GM21515 (cell line): Measurements from ENCODE around the gene B4GALNT3.

Source experiments
- ATAC-seq: cut with Tn5 transposase; IDR thresholded peaks from one replicate; pipeline ENCODE4 v1.9.1; 2021; ENCODE audit not compliant: unreplicated experiment

B4GALNT3 gene

DNA sequence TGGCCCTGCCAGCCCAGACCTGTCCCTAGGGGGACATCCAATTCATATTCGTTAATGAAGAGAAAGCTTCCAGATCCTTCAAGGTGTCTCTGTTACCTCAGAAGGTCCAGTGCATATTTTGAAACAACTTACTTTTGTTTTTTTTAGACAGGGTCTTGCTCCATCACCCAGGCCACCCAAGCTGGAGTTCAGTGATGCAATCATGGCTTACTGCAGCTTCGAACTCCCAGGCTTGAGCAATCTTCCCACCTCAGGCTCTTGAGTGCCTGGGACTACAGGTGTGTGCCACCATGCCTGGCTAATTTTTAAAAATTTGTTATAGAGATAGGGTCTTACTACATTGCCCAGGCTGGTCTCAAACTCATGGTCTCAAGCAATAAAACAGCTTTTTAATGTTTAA is 48.4 kb downstream of the B4GALNT3 start:
- ATAC-seq: no peak

DNA sequence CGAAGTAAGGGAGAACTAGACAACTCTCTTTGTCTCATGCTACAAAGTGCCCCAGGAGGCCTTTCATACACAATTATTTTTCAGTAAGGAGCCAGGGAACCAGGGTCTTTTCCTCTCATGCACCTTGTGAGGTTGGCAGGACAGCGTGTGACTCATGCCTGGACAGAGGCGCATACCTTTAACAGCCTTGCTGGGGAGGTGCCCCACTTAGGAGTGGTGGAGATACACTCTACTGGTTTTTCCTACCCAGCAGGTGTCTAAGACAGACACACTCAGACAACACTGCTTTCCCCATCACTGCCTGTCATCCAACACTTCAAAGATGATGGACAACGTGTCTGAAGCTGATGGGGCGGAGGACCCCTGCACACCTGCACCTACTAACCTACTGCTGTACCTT is 49.1 kb downstream of the B4GALNT3 start:
- no peak for ATAC-seq

DNA sequence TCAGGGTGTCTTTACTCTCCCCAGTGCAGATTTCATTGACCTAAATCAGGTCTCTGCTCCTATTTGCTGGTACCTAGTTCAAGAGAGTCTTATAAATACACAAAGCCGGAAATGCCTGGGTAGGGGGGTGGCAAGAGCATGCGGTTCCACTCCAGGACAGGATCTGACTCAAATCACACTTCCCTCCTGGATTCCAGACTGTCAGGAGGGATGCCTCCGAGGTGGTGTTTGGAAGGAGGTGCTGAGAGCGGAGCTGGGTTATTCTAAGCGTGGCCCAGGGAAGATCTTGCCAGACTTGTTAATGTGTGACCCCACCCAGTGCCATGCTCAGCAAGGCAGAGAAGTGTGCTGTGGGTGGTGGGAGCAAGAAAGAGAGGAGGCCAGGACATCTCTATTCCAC is 49.8 kb downstream of the B4GALNT3 start:
- no peak for ATAC-seq

DNA sequence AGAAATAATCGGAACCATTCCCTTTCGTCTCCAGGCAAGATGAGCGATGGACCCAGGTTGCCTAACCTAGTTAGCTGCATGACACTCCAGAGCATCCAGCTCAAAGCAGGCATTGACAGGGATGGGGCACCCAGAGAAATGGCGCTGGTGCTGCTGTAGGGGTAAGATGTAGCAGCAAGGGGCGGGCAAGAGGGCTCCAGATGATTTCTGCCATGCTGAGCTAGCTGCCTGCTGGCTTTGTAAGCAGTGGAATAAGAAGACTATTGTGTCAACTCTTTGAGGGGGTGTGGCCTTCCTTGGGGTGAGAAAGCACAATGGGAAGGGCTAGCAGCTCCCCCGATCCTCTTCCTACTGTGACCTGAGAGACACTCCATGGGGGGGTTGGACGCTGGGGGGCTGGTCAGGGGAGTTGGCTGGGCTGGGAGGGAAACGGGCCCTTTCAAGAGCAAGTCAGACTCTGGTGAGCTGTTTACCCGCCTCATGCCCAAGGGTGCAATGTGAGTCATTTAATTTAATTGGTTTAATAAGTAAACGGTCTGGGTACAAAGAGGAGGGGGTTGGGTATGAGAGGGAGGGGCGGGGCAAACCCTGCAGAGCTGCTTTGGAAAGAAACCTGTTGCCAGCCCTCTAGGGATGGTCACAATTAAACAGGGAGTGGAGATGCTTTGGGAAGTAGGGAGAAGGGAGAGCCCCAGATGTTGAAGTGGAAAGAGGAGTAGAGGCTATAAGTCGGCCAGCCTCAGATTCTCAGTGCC is 50.5 kb downstream of the B4GALNT3 start:
- ATAC-seq: no peak

DNA sequence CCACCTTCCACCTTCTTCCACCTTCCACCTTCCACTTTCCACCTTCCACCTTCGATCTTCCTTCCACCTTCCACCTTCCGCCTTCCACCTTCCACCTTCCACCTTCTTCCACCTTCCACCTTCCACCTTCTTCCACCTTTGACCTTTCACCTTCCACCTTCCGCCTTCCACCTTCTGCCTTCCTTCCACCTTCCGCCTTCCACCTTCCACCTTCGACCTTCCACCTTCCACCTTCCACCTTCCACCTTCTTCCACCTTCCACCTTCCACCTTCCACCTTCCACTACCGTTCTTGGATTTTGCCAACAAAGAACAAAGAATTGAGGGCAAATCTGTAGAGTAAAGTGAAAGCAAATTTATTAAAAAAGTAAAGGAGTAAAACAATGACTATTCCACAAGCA is 53.2 kb downstream of the B4GALNT3 start:
- ATAC-seq: no peak

DNA sequence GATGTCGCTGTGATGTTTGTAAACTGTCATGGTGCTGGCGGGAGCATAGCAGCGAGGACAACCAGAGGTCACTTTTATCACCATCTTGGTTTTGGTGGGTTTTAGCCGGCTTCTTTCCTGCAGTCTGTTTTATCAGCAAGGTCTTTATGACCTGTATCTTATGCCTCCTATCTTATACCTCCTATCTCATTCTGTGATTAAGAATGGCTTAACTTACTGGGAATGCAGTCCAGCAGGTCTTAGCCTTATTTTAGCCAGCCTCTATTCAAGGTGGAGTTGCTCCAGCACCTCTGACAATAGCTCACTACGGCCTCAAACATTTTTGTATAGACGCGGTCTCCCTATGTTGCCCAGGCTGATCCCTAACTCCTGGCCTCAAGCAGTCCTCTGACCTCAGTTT is 53.7 kb downstream of the B4GALNT3 start:
- no peak for ATAC-seq

DNA sequence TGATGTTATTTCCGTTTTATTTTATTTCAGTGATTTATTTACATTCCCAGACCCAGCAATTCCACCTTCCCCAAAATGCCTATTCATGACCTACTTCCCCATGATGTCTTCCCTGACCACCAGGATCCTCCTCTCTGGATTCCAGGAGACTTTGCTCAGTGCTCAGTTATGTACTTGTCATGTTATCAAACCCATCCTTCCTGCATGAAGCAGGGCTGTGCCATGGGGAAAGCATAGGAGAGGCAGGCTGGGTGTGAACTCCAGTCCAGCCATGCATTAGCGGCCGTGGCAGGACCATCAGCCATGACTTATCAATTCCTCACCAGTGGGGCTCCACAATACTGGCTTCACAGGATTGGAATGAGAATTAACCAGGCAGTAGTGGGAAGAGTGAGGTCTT is 57.8 kb downstream of the B4GALNT3 start:
- ATAC-seq: no peak

DNA sequence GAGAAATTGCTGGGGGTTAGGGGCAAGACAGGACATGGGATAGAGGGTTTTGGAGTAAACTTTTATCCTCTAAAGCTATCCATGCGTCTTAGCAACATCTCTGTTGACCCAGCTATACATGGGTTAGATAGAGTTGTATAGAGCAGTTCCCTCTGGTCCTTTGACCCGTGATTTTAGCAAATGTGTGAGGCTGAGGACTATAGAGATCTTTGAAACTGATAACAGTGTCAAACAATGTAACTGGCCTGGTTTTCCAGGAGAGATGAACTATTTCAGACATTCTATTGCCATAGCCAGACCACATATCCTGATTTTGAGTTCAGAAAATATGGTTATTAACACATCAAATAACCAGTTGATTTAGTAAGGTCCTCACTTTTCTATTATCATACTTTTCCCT is 60.4 kb downstream of the B4GALNT3 start:
- ATAC-seq: no peak

DNA sequence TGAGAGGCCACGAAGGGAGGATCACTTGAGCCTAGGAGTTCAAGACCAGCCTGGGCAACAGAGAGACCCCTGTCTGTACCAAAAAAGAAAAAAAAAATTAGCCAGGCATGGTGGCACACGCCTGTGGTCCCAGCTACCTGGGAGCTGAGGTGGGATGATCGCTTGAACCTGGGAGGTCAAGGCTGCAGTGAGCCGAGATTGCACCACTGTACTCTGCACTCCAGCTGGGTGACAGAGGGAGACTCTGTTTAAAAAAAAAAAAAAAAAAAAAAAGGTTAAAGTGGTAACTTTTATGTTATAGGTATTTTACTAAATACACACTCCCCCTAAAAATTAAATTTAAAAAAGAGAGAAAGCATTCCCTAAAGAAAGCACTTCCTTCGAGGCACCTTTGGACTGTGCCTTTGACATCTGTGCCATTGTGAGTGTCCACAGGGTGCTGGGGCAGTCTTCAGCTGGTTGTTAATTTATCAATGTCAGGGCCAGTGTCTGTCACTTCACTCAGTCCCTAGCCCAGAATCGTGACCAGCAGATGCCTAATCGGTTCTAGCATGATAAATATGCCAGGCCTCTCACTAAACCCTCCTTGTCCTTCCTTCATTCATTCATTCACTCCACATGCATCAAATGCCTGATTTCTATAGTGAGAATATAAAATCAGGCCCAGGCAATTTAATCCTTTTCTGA is 63.1 kb downstream of the B4GALNT3 start:
- no peak for ATAC-seq

DNA sequence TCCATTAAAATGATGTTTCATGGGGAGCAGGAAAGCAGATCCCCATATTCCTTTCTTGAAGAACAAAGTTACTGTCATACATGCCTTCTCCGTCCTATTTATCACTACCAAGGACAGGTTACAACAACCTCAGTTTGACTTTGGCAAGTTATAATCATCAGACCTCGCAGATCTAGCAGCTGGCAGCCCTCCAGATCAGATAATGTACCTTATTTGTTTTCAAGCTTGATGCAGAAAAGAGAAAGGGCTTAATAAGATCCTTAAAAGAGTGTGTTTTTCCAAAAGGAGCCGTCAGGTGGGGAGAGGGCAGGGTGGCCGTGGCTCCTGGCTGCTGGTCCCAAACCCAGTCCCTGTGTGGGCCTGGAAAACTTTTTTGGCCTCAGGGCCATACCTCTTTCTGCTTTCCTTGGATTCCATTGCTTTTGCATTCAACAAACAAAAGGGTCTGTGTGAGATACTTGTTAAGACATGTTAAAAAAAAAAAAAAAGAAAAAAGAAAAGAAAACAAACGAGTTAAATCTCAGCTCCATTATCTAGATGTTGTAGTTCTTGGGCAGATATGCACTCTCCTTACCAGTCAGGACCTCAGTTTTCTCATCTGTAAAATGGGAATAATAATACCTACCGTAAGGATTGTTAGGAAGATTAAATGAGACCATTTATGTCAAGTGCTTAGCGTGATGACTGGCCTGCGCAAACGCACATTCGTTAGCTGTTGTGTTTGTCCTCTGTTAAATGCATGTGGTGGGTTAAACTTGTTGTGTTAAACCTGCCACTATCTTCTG is 64.6 kb downstream of the B4GALNT3 start:
- ATAC-seq: no peak

DNA sequence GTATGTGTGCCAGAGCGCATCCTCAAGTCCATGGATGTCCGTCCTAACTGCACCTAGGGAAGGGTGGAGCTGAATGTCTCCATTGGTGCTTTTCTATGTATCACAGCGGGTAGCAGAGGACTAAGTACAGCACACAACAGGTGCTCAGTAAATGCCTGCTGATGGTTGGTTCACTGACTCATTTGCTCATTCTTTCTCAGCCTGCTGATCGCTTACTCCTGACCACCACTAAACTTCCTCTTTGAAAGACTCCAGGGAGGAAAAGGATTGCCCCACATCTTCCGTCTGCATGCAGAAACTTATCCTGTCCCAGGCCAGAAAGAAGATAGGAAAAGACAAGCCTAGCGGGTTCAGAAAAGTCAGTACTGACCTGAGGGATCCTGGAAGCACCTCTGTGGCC is 66.3 kb downstream of the B4GALNT3 start:
- no peak for ATAC-seq

DNA sequence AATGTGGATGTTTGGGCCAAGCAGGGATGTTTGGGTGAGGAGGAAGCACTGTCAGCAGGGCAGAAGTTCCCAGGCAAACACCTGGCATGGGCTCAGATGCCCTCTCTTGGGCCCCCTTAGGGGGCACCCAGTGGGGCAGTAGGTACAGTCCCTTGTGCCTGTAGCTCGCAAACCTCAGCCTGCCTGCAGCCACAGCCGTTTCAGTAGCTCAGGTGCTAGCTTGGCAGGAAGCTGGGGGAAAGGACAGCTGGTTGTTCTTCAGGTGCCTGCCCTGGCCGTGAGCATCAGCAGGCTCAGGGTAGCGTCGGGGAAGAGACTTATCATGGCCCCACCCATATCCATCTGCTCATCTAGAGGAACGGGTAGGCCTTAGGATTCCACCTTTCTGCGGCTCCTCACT is 67.5 kb downstream of the B4GALNT3 start:
- no peak for ATAC-seq

DNA sequence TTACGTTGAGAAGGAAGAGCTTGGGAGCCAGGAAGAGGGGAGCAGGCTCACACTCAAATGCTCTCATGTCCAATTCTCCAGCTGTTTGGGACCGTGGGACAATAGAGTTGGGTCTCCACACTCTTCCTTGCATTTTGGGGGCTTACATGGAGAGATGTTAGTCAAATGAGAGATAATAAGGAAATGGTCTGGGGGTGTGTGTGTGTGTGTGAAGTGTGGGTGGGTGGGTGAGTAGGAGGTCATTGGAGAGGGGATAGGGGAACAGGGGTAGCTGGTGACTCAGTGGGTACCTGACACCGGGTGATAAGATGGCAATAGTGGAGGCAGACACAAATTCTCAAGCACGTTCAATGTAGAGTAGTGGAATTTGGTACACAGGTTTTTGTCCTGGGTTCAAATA is 68.0 kb downstream of the B4GALNT3 start:
- ATAC-seq: no peak

DNA sequence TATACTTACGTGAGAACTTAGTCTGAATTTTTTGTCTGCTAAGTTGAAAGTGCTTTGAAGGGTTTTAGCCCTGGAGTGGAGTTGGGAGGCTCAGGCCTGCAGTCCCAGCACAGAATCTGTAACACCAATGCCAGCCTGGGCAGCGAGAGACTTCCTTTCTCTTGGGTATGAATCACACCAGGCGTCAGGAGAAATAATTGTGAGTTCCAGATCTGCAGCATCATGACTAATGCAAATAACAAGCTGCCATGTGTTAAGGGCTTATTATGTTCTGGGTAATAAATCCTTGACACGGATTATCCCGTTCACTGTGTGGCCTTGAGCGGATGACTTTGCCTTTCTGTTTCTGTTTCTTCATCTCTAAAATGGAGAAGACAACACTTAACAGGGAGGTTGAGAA is 70.6 kb downstream of the B4GALNT3 start:
- no peak for ATAC-seq

DNA sequence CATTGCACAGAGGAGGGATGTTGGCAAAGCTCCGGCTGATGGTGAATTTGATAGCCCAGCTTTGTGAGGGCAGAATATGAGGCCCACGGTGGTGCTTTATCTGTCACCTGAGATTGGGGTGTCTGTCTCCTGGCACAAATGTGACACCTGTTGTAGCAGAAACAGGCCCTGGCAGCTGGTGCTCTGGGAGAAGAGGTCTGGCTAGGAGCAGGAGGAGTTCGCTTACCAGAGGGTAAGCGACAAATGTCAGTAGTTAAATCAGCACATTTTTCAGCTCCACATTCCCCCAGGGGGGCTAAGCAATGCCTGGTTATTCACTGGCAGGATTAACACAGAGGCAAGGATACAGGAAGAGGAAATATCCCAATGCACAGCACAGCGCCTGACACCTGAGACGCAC is 71.1 kb downstream of the B4GALNT3 start:
- no peak for ATAC-seq

DNA sequence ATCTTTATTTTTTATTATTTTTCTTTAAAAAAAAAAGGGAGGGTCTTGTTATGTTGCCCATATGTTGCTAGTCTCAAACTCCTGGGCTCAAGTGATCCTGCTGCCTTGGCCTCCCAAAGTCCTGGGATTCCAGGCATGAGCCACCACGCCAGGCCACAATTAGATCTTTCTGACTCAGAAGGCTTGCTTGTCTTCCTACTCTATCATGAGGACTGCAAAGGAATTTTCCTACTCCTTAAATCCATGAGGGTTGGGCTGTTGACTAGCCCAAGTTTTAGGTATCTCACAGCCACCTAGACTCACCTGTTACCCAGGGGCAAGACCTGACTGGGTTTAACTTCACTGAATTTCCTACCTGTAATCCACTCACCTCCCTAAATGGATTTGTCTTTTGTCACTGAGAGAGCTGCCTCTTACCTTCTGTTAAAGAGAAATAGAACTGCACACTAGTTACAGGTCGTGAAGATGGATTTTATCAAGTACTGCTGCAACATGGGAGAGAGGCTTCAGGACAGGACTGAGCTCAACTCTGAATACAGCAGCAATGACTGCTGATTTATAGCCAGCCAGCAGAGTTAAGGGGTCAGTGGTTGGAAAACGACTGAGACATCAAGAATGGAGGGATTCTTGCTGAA is 72.3 kb downstream of the B4GALNT3 start:
- no peak for ATAC-seq

DNA sequence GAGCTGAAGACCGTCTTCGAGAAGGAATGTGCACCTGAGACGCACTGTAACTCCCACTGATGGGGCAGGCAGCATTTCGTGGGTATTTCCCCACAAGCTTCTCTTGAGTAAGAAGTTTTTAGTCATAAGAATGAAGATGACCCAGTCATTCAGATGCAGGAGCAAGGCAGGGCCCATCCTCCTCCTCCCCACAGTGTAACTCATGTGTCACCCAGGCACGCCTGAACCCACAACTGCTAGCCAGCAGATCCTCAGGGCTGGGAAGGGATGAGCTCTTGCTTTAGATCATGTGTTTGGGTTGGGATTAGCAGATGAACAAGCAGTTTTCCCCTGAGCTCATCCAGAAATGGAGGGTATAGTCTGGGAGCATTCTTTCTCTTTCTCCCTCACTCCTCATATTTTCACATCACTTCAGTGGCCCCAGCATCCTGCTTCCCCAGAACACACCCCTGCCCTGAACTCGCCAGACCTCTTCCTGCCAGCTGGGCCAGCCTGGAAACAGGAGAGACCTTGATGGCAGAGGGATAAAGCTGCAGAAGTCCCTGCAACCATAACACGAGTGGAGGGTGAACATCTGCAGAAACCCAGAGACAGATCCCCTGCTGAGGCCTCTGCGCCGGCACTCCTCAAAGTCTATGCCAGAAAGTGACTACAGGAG is 73.3 kb downstream of the B4GALNT3 start:
- ATAC-seq: no peak

DNA sequence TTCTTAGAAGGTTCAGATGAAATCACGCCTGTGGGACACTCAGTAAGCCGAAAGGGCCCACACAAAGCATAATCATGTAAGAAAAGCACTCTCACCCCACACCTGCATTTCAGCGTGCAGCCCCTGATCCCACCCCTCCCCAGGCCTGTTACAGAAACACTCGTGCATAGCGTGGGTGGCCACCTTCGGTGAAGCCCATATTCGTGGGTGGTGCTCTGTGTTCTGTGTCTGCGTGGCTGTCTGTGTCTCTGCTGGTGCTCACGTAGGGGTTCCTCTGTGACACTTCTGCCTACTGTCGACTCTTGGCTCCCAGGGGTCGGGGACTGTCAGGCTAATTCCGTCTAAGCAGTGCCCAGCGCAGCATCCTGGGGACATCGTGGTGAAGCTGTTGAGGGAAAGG is 74.0 kb downstream of the B4GALNT3 start:
- no peak for ATAC-seq

DNA sequence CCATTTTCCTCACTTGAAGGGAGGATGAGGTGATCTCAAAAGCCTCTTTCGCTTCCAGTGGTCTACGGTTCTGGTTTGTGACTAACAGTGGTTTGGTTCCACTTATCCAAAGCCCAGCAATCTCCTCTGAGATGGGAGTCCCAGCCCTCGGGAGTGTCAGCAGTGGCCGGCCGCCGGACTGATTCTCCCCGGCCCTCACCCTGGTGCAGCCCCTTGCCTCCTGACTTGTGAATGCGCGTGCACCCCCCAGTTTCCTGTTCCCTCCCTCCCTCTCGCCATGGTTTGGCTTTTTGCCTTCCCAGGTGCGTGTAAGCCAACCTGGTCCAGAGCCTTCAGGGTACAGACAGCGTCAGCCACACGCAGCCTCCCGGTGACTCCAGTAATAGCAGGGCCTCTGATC is 74.5 kb downstream of the B4GALNT3 start:
- no peak for ATAC-seq

DNA sequence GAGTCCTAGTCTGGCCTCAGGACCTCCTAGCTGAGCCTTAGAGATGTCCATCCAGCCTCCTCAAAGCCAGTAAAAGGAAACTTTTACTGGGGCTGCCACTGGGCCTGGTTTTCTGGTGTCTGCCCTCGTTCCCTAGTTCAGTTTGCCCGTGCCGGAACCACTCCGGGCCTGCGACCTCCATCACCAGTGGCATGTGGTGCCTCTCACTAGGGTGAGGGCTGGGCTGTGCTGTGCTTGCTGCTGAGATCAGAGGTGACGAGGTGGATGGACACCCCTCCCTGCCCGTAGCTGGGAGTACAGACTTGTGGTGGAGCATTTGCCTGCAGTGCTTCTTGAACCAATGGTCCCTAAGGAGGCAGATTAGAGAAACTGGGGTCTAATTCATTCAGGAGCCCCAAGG is 75.7 kb downstream of the B4GALNT3 start:
- ATAC-seq: no peak

DNA sequence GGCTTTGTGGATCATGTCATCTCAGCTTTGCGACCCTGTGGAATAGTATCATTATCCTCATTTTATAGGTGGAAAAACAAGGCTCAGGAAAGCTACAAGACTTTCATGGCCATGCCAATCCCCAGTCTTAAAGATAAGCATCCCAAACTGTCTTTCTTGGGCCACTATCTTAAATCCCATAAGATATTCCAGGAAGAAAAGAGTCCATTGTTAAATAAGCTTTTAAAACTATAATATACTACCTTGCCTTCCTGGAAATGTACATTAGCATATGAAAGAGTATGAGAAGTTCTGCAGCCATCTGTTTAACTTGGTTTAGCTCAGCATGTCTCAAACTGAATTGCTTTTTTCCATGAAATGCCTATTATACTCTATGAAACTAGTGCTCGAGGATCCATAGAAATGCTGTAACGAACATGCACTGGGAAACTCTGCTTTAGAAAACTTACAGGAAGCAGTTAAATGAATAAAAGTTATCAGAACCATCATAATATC is 77.1 kb downstream of the B4GALNT3 start:
- no peak for ATAC-seq
